Chondrocyte (in vitro differentiated cells): ENCODE results near the gene HSDL2. TPM values are rescaled to one million over a fixed set of nuclear protein-coding genes. Genes with fewer than 3 reads are reported as not detected.

Experiments used
- DNase-seq: peaks from one replicate; pipeline ENCODE4 v3.0.0; 2021; ENCODE audit warnings: mixed read lengths, low spot score
- H3K27ac Mint-ChIP-seq: one replicate; pipeline ENCODE4 v1.8.0; 2021; ENCODE audit warnings: mild to moderate bottlenecking, moderate library complexity, mixed read lengths; ENCODE audit not compliant: unreplicated experiment
- H3K27me3 Mint-ChIP-seq: 2 replicates; pipeline ENCODE4 v1.8.0; 2021; ENCODE audit warnings: low read depth, mixed read lengths
- H3K36me3 Mint-ChIP-seq: 2 replicates; pipeline ENCODE4 v1.8.0; 2021; ENCODE audit warnings: low read depth, mixed read lengths
- H3K4me1 Mint-ChIP-seq: 2 replicates; pipeline ENCODE4 v1.8.0; 2021; ENCODE audit warnings: low read depth, mild to moderate bottlenecking, mixed read lengths
- H3K4me3 Mint-ChIP-seq: one replicate; pipeline ENCODE4 v1.8.0; 2021; ENCODE audit warnings: mild to moderate bottlenecking, moderate library complexity, mixed read lengths; ENCODE audit not compliant: unreplicated experiment
- H3K9me3 Mint-ChIP-seq: 2 replicates; pipeline ENCODE4 v1.8.0; 2021; ENCODE audit warnings: low read depth, mixed read lengths
- total RNA-seq: library from RNA; stranded (reverse); gene quantifications from 3 replicates; pipeline ENCODE4 v1.2.1, GENCODE V29; 2021
- TF ChIP-seq, protein P1 (sequence below): fragments of 200-600 bp; sonication (generic); IDR thresholded peaks from 2 replicates; pipeline ENCODE4 v1.5.0; 2021; ENCODE audit warnings: antibody characterized with exemption, mild to moderate bottlenecking, moderate library complexity

HSDL2 gene
- total RNA-seq, 1 donor from 2014 or later, result 20.6 TPM

DNA sequence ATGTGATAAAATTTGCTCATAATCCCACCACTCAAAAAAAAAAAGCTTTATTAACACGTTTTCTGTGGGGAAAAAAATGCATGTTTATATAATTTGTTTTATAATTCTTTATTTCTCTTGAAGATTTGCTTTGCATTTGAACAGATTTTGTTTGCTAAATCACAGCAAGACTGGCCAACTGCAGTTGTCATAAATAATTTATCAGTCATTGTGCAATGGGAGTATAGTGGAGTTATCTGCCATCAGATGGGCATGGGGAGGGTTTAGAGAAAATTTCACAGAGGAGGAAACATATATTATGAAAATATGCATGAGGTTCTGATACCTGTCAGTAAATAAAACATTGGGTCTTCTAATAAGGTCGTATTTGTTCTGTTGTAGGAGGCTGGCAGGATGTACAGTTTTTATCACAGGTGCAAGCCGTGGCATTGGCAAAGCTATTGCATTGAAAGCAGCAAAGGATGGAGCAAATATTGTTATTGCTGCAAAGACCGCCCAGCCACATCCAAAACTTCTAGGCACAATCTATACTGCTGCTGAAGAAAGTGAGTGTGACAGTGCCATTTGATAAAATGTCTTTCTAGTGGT, 23.8 kb downstream of the HSDL2 start:
- H3K27me3 Mint-ChIP-seq, result no peaks in the 10 kb centered on the region

DNA sequence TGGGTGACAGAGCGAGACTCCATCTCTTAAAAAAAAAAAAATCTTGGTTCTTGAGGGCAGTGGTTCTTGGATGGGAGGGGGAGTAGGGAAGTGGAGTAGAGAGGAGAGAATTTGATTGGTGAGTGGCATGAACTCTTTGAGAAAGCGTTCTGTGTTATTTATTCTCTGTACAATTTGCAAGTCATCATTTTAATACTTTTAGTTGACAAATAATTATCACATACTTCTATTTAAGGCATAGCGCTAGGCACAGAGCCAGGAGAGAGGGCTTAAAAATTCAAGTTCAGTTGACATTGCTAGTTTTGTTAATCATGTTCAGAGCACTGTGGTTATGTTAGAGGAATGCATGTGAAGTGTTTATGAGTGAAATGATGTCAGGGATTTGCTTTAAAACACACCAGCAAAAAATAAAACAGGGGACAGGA, 24.6 kb downstream of the HSDL2 start:
- Mint-ChIP-seq H3K27ac (peak overlapping the region; percentile 59), H3K4me3 (no peak overlapping the region), H3K27me3 (no peaks in the 10 kb centered on the region), H3K36me3 (peaks cover 16% of the 10 kb centered on the region), H3K4me1 (peaks cover 11% of the 10 kb centered on the region), H3K9me3 (no peaks in the 10 kb centered on the region)
- DNase-seq, result no peak
- TF ChIP-seq, protein P1, sequence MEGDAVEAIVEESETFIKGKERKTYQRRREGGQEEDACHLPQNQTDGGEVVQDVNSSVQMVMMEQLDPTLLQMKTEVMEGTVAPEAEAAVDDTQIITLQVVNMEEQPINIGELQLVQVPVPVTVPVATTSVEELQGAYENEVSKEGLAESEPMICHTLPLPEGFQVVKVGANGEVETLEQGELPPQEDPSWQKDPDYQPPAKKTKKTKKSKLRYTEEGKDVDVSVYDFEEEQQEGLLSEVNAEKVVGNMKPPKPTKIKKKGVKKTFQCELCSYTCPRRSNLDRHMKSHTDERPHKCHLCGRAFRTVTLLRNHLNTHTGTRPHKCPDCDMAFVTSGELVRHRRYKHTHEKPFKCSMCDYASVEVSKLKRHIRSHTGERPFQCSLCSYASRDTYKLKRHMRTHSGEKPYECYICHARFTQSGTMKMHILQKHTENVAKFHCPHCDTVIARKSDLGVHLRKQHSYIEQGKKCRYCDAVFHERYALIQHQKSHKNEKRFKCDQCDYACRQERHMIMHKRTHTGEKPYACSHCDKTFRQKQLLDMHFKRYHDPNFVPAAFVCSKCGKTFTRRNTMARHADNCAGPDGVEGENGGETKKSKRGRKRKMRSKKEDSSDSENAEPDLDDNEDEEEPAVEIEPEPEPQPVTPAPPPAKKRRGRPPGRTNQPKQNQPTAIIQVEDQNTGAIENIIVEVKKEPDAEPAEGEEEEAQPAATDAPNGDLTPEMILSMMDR, result no peak

More for the DNA sequence above, 23.8 kb downstream of the HSDL2 start:
- Mint-ChIP-seq H3K4me3 (no peak overlapping the region), H3K4me1 (peaks cover 11% of the 10 kb centered on the region), H3K9me3 (peaks cover 7% of the 10 kb centered on the region), H3K27ac (peak overlapping the region; percentile 59), H3K36me3 (peaks cover 21% of the 10 kb centered on the region)
- TF ChIP-seq, protein P1, result no peak
- DNase-seq, result no peak

GRCh38 chr9:112408275-112408674, 28.4 kb downstream of the HSDL2 start:
- H3K36me3 Mint-ChIP-seq, result peaks cover 14% of the 10 kb centered on the region
- peaks cover 18% of the 10 kb centered on the region for H3K4me1 Mint-ChIP-seq
- H3K4me3 Mint-ChIP-seq, result no peak overlapping the region
- H3K9me3 Mint-ChIP-seq, result no peaks in the 10 kb centered on the region
- TF ChIP-seq, protein P1, result no peak
- no peak overlapping the region for H3K27ac Mint-ChIP-seq
- no peak for DNase-seq
- no peaks in the 10 kb centered on the region for H3K27me3 Mint-ChIP-seq

DNA sequence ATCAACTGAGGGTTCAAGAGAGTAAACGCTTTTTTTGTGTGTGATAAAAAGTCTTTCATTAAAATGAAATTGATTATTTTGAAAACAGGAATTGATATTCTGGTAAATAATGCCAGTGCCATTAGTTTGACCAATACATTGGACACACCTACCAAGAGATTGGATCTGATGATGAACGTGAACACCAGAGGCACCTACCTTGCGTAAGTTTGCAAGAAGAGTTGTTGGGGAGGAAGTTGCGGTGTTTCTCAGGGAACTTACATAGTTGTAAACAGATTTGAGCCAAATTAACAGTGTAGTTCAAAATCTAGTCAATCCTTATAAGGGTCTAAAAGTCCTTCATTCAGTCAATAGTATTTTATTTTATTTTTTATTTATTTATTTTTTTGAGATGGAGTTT, 28.9 kb downstream of the HSDL2 start:
- no peak overlapping the region for H3K4me3 Mint-ChIP-seq
- no peak overlapping the region for H3K27ac Mint-ChIP-seq
- TF ChIP-seq, protein P1, result no peak
- peaks cover 14% of the 10 kb centered on the region for H3K36me3 Mint-ChIP-seq
- no peak for DNase-seq
- no peaks in the 10 kb centered on the region for H3K27me3 Mint-ChIP-seq
- peaks cover 18% of the 10 kb centered on the region for H3K4me1 Mint-ChIP-seq
- no peaks in the 10 kb centered on the region for H3K9me3 Mint-ChIP-seq

DNA sequence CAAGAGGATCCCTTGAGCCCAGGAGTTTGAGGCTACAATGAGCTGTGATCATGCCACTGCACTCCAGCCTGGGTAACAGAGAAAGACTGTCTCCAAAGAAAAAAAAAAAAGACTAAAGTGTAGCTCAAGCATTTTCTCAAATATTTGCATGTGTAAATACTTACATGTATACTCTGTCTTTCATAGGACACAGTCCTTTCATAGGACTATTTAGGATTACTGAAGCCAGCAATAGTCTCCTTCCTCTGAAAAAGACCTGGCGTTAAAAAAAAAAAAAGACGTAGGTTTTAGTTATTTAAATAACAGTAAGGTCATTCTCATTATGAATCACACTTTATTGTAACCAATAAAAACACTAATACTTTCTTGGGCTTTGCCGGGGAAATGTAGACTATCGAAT, 29.9 kb downstream of the HSDL2 start:
- H3K27ac Mint-ChIP-seq, result no peak overlapping the region
- no peak for DNase-seq
- no peak overlapping the region for H3K4me3 Mint-ChIP-seq
- no peaks in the 10 kb centered on the region for H3K9me3 Mint-ChIP-seq
- H3K4me1 Mint-ChIP-seq, result peaks cover 10% of the 10 kb centered on the region
- H3K36me3 Mint-ChIP-seq, result peaks cover 14% of the 10 kb centered on the region
- TF ChIP-seq, protein P1, result no peak
- no peaks in the 10 kb centered on the region for H3K27me3 Mint-ChIP-seq
